ENCODE measurements around the gene RHOBTB3. TPM values are rescaled to one million over a fixed set of nuclear protein-coding genes. Genes with fewer than 3 reads are reported as not detected.

The RHOBTB3 gene
- total RNA-seq, 2 donors from 2014 or later = 56.2 to 89.9 TPM

- TF ChIP-seq, protein P1, sequence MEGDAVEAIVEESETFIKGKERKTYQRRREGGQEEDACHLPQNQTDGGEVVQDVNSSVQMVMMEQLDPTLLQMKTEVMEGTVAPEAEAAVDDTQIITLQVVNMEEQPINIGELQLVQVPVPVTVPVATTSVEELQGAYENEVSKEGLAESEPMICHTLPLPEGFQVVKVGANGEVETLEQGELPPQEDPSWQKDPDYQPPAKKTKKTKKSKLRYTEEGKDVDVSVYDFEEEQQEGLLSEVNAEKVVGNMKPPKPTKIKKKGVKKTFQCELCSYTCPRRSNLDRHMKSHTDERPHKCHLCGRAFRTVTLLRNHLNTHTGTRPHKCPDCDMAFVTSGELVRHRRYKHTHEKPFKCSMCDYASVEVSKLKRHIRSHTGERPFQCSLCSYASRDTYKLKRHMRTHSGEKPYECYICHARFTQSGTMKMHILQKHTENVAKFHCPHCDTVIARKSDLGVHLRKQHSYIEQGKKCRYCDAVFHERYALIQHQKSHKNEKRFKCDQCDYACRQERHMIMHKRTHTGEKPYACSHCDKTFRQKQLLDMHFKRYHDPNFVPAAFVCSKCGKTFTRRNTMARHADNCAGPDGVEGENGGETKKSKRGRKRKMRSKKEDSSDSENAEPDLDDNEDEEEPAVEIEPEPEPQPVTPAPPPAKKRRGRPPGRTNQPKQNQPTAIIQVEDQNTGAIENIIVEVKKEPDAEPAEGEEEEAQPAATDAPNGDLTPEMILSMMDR (IDR thresholded peaks at IDR 0.05) = no peak
- H3K4me3 ChIP-seq = no peak overlapping the region
- no peaks in the 10 kb centered on the region for H3K27me3 ChIP-seq
- H3K4me1 ChIP-seq = peaks cover 0 to 44% of the 10 kb centered on the region in 2 donors
- H3K27ac ChIP-seq = no peak overlapping the region
- H3K9me3 ChIP-seq = no peaks in the 10 kb centered on the region
- H3K36me3 ChIP-seq = no peaks in the 10 kb centered on the region
- no peak for DNase-seq (ENCODE audit: low spot score)
These were observed 73.8 kb downstream of the RHOBTB3 start for GRCh38 chr5:95804736-95805539.

- TF ChIP-seq, protein P1 (IDR thresholded peaks at IDR 0.05) = no peak
- no peaks in the 10 kb centered on the region for H3K36me3 ChIP-seq
- peaks cover 0 to 60% of the 10 kb centered on the region in 2 donors for H3K4me1 ChIP-seq
- H3K27ac ChIP-seq = no peak overlapping the region
- H3K9me3 ChIP-seq = no peaks in the 10 kb centered on the region
- no peak overlapping the region for H3K4me3 ChIP-seq
- peak; percentile 43 for DNase-seq (ENCODE audit: low spot score)
- no peaks in the 10 kb centered on the region for H3K27me3 ChIP-seq
These were observed 75.6 kb downstream of the RHOBTB3 start for GRCh38 chr5:95806687-95807086.

DNA sequence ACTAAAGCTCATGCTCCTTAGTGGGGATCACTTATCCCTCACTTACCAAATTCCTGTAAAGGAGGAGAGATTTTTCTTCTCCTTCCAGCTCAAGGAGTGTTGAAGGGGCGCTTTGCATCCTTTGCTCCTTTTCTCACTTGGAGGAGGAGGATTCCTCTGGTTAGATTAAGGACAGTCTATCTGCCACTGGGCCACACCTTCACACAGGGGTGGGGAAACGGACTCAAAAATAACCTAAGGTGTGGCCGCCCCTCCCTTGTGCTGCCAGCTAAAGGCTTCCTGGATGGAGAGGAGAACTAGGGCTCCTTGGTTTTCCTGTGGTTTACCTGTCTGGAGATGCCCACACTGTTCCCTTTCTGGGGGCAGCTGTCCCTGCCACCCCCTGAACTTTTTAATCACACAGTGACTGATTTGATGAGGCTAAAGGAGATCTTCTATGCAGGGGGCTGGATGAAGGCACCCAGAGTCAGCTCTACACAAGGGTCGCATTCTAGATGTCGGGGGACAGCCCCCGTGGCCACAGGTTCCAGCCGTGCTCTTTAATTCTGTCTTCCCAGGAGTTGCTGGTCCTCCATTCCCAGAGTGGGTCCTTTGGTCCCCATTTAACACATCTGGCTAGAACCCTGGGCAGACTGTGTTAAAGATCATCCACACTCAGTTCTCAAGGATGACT lies 77.0 kb downstream of the RHOBTB3 start:
- H3K9me3 ChIP-seq = no peaks in the 10 kb centered on the region
- peak overlapping the region in 1 of 2 donors; percentile 10 for H3K4me3 ChIP-seq
- H3K27me3 ChIP-seq = no peaks in the 10 kb centered on the region
- DNase-seq (ENCODE audit: low spot score) = peak; percentile 56
- H3K36me3 ChIP-seq = no peaks in the 10 kb centered on the region
- H3K4me1 ChIP-seq = peaks cover 0 to 60% of the 10 kb centered on the region in 2 donors
- peak overlapping the region; percentile 80 to 91 for H3K27ac ChIP-seq
- TF ChIP-seq, protein P1 (IDR thresholded peaks at IDR 0.05) = no peak

- Histone ChIP-seq H3K9me3 (no peaks in the 10 kb centered on the region), H3K4me3 (peak overlapping the region in 1 of 2 donors; percentile 10), H3K36me3 (peaks cover 4% of the 10 kb centered on the region), H3K4me1 (peaks cover 0 to 53% of the 10 kb centered on the region in 2 donors), H3K27ac (peak overlapping the region; percentile 80 to 91), H3K27me3 (no peaks in the 10 kb centered on the region)
- DNase-seq (ENCODE audit: low spot score) = peak; percentile 83
- TF ChIP-seq, protein P1 (IDR thresholded peaks at IDR 0.05) = no peak
These were observed 77.7 kb downstream of the RHOBTB3 start for GRCh38 chr5:95808686-95809413.

DNA sequence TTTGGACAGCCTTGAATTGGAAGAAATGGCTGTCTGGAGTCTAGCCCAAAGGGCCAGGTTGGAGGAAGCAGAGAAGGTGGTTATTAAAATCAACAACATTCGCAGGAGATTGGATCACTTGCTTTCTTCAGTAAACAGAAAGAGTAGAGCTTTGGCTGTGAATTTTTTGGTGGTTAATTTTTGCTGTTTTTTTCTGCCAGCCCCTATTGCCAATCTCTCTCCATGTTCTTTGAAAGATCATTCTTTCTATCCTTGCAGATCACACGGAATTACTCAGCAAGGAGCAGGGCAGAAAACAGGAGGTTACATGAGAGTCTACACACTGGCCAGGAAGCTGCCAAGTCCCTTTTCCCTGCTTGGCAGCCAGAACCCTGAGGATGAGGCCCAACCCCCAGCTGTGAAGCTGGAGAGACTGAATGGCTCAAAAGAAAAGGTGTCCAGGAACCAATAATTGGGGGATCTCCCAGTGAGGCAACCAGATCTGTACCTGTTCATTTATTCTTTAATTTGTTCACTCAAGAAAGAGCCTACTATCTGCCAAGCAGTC lies 78.4 kb downstream of the RHOBTB3 start:
- Histone ChIP-seq H3K9me3 (no peaks in the 10 kb centered on the region), H3K36me3 (peaks cover 10% of the 10 kb centered on the region), H3K4me3 (no peak overlapping the region), H3K4me1 (peaks cover 0 to 50% of the 10 kb centered on the region in 2 donors), H3K27ac (peak overlapping the region; percentile 80 to 91), H3K27me3 (no peaks in the 10 kb centered on the region)
- TF ChIP-seq, protein P1 (IDR thresholded peaks at IDR 0.05) = no peak
- DNase-seq (ENCODE audit: low spot score) = peak; percentile 55
